ENCODE measurements around the gene SPON1. TPM values are rescaled to one million over a fixed set of nuclear protein-coding genes. Genes with fewer than 3 reads are reported as not detected.

The SPON1 gene
- total RNA-seq, 1 experiment from 2014 or later = 0.10 TPM

DNA sequence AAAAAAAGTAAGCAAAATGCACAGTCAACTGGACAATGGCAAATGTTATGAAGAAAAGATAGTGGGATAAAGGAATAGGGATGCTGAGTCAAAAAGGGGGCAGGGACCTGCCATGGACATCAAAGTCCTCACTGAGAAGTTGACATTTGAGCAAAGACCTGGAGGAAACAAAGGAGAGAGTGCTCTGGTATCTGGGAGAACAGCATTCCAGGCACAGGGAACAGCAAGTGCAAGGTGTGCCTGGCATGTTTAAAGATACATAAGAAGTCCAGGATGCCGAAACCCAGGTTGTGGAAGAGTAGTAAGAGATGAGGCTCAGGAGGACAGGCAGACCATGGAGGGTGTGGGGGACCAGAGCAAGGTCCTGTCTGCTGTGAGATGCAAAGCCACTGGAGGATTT, 273.2 kb downstream of the SPON1 start:
- no peak overlapping the region for H3K4me3 ChIP-seq (ENCODE audit: low read depth in 2 of 2, low read length in 2 of 2)
- in situ Hi-C loops (cut with HindIII; ENCODE audit: low pct_unique_long_range_greater_than_20kb, low sequenced_read_pairs) (loop anchor here (25.0 kb wide), 1 partner anchor 273 kb away; the partner anchor contains the start of gene SPON1), intact Hi-C loops (cut with micrococcal nuclease; ENCODE audit: unreplicated experiment) (no loop called here)
- ChIA-PET POLR2A (no interaction called here), CTCF (no interaction called here)
- no peak overlapping the region for H3K27ac ChIP-seq (ENCODE audit: low read length)
- no peaks in the 10 kb centered on the region for H3K36me3 ChIP-seq (ENCODE audit: control insufficient read depth, insufficient read depth, low read length)
- TF ChIP-seq CTCF (IDR thresholded peaks at IDR 0.05) (no peak), TCF7L2 (IDR thresholded peaks at IDR 0.05; ENCODE audit: low read depth, low read length) (no peak), POLR2AphosphoS5 (IDR thresholded peaks at IDR 0.05; ENCODE audit: low read depth, low read length) (no peak), SIN3A (IDR thresholded peaks at IDR 0.05; ENCODE audit: borderline replicate concordance, insufficient read depth, low read depth, low read length) (no peak)
- TF ChIP-seq, protein P1, sequence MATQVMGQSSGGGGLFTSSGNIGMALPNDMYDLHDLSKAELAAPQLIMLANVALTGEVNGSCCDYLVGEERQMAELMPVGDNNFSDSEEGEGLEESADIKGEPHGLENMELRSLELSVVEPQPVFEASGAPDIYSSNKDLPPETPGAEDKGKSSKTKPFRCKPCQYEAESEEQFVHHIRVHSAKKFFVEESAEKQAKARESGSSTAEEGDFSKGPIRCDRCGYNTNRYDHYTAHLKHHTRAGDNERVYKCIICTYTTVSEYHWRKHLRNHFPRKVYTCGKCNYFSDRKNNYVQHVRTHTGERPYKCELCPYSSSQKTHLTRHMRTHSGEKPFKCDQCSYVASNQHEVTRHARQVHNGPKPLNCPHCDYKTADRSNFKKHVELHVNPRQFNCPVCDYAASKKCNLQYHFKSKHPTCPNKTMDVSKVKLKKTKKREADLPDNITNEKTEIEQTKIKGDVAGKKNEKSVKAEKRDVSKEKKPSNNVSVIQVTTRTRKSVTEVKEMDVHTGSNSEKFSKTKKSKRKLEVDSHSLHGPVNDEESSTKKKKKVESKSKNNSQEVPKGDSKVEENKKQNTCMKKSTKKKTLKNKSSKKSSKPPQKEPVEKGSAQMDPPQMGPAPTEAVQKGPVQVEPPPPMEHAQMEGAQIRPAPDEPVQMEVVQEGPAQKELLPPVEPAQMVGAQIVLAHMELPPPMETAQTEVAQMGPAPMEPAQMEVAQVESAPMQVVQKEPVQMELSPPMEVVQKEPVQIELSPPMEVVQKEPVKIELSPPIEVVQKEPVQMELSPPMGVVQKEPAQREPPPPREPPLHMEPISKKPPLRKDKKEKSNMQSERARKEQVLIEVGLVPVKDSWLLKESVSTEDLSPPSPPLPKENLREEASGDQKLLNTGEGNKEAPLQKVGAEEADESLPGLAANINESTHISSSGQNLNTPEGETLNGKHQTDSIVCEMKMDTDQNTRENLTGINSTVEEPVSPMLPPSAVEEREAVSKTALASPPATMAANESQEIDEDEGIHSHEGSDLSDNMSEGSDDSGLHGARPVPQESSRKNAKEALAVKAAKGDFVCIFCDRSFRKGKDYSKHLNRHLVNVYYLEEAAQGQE (IDR thresholded peaks at IDR 0.05; ENCODE audit: insufficient read depth in 1 of 2, low read depth in 2 of 2, low read length in 1 of 2) = no peak
- BruUV-seq (replicated peaks) = no TSS peak
- DNase-seq (ENCODE audit: low read depth, low spot score) (no peak), ATAC-seq (no peak)
- H3K4me1 ChIP-seq (ENCODE audit: control insufficient read depth, insufficient read depth, low read length) = no peaks in the 10 kb centered on the region
- peaks cover 33% of the 10 kb centered on the region for H3K27me3 ChIP-seq (ENCODE audit: control insufficient read depth, insufficient read depth, low read length)
- H3K9me3 ChIP-seq (ENCODE audit: control insufficient read depth, insufficient read depth, low read depth, low read length) = no peaks in the 10 kb centered on the region

- peaks cover 31% of the 10 kb centered on the region for H3K27me3 ChIP-seq (ENCODE audit: control insufficient read depth, insufficient read depth, low read length)
- no peaks in the 10 kb centered on the region for H3K4me1 ChIP-seq (ENCODE audit: control insufficient read depth, insufficient read depth, low read length)
- in situ Hi-C loops (cut with HindIII; ENCODE audit: low pct_unique_long_range_greater_than_20kb, low sequenced_read_pairs) = loop anchor here (25.0 kb wide), 1 partner anchor 275 kb away; the partner anchor contains the start of gene SPON1
- TF ChIP-seq POLR2AphosphoS5 (IDR thresholded peaks at IDR 0.05; ENCODE audit: low read depth, low read length) (no peak), CTCF (IDR thresholded peaks at IDR 0.05) (no peak), SIN3A (IDR thresholded peaks at IDR 0.05; ENCODE audit: borderline replicate concordance, insufficient read depth, low read depth, low read length) (no peak), TCF7L2 (IDR thresholded peaks at IDR 0.05; ENCODE audit: low read depth, low read length) (no peak)
- TF ChIP-seq, protein P1 (IDR thresholded peaks at IDR 0.05; ENCODE audit: insufficient read depth in 1 of 2, low read depth in 2 of 2, low read length in 1 of 2) = no peak
- DNase-seq (ENCODE audit: low read depth, low spot score) = no peak
- no peak for ATAC-seq
- H3K27ac ChIP-seq (ENCODE audit: low read length) = no peak overlapping the region
- H3K4me3 ChIP-seq (ENCODE audit: low read depth in 2 of 2, low read length in 2 of 2) = no peak overlapping the region
- no peaks in the 10 kb centered on the region for H3K36me3 ChIP-seq (ENCODE audit: control insufficient read depth, insufficient read depth, low read length)
- ChIA-PET CTCF (no interaction called here), POLR2A (no interaction called here)
- intact Hi-C loops (cut with micrococcal nuclease; ENCODE audit: unreplicated experiment) = no loop called here
- no TSS peak for BruUV-seq (replicated peaks)
- no peaks in the 10 kb centered on the region for H3K9me3 ChIP-seq (ENCODE audit: control insufficient read depth, insufficient read depth, low read depth, low read length)
Observed at GRCh38 chr11:14237444-14237961, 275.0 kb downstream of the SPON1 start.
